ENCODE results near the gene DCLK2.
"Not testable (repeated sequence)": the region's sequence is repeated elsewhere in the genome, so short reads cannot be mapped to it uniquely, and the experiment has no call there.

The DCLK2 gene

DNA sequence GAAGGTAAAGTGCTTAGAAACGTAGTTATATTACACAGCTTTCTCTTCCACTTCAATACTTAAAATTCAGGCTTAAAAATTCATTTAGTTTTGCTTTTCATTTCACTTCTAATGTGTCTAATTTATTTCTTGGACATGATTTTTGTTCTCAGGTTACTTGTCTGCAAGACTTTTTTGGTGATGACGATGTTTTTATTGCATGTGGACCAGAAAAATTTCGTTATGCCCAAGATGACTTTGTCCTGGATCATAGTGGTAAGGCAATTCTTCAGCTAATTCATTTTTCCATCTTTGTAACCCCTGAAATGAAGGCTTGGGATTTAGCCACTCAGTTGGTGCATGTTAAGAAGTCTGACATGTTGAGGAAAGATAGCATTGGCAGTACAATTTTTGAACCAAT lies 114.7 kb downstream of the DCLK2 start:
- no peak for FAIRE-seq

DNA sequence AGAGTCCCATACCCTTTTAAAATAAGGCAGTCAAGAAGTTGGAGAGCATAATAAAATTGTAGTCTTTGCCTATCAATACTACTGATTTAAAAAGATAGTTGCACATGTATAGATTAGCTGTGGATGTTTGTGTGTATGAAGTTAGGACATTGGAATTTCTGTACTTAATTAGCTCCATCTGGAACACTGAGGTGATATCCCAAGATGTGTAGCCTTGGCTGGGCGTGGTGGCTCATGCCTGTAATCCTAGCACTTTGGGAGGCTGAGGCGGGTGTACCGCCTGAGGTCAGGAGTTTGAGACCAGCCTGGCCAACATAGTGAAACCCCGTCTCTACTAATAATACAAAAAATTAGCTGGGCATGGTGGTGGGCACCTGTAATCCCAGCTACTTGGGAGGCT lies 119.0 kb downstream of the DCLK2 start:
- FAIRE-seq; DNase-seq (ENCODE audit: extremely low spot score, insufficient read length, low read depth): not testable (repeated sequence)

More for the DNA sequence above, 114.7 kb downstream of the DCLK2 start:
- no peak for DNase-seq (ENCODE audit: extremely low spot score, insufficient read length, low read depth)

DNA sequence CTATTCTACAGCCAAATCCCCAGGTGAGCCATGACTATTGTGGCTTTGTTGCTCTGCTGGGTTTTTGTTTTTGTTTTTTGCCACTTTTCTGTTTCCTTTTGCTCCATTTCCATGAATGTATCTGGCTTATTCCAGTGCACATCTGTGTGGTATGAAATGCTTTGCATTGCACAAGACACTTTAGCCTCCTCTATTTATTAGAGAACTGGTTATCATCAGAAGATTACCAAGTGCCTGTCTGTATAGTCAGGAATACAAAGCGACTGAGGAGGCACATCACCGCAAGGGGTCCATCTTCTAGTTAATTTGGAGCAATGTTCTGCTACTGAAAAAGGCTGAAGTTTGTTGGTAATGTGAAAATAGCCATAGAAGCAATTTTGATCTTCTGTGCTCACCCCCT lies 120.8 kb downstream of the DCLK2 start:
- FAIRE-seq = no peak
- DNase-seq (ENCODE audit: extremely low spot score, insufficient read length, low read depth) = no peak

DNA sequence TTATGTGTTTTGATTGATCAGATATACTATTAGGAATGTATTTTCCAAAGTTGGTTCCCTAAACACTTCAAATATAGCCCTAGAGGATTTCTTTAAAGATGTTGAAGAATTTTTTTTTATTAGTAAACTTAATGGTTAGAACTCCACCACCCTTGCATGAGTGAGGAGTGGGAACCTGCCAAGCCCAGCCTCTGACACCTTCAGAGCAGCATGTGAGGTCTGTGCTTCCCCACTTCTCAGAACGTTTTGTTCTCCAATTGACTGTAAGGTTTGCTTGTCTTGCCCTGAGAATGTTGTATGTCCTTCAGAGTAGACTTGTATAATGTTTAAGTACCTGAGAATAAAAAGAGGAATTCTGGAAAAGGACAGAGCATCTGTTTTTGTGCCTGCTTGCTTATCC lies 126.8 kb downstream of the DCLK2 start:
- DNase-seq (ENCODE audit: extremely low spot score, insufficient read length, low read depth) (no peak), FAIRE-seq (no peak)

DNA sequence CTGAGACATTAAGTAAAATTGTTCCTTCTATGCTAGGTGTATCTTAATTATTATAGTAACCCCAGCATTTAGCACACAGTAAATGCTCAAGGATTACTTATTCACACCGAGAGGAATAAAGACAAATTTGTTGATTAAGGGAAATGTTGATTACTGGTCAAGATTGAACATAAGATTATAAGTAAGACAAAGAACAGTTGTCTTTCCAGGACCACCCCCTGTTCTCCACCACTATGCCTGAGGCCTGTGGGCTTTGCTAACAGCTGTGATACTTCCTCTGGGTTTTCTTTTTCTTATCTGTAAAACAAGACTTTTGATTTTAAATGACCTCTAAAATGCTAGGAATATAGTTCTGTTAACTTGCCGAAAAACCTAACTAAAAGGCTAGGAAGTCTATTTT lies 128.0 kb downstream of the DCLK2 start:
- no peak for DNase-seq (ENCODE audit: extremely low spot score, insufficient read length, low read depth)

DNA sequence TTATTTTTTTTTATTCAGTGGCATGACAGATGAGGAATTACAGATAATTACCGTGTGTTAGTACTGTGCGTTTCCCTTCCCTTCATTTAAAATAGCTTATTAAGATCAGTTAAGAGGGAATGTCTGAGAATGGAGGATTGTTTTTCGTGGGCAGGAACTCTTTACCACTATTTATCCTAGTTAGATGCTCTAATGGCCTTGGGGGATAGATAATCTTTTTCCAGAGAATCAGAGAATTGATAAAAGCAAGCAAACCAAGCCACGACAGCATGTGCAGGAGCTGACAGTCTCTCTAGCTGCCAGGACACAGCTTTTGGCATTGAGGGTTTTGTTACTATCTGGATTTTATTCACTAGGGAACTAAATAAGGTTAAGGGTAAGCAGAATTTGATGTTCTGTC lies 128.7 kb downstream of the DCLK2 start:
- FAIRE-seq = no peak

More for the DNA sequence above, 128.0 kb downstream of the DCLK2 start:
- no peak for FAIRE-seq

DNA sequence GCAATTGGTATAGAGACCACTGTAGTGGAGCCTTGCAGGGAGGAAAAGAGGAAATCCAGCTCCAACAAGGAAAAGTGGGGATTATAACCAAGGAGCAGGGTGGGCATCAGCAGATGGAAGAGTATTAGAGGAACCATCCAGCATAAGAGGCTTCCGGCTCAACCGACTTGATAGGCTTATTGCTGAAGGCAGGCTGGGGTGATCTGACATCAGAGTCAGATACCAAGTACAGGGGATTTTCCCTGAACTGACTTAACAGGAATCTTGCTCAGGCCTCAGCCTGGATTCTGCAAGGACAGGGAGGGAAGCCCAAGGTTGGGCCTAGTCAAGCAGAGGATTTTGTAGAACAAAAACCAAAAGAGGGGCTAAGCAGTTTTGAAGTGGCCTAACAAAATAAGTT lies 129.6 kb downstream of the DCLK2 start:
- FAIRE-seq (no peak), DNase-seq (ENCODE audit: extremely low spot score, insufficient read length, low read depth) (no peak)

More for the DNA sequence above, 128.7 kb downstream of the DCLK2 start:
- DNase-seq (ENCODE audit: extremely low spot score, insufficient read length, low read depth) = no peak

DNA sequence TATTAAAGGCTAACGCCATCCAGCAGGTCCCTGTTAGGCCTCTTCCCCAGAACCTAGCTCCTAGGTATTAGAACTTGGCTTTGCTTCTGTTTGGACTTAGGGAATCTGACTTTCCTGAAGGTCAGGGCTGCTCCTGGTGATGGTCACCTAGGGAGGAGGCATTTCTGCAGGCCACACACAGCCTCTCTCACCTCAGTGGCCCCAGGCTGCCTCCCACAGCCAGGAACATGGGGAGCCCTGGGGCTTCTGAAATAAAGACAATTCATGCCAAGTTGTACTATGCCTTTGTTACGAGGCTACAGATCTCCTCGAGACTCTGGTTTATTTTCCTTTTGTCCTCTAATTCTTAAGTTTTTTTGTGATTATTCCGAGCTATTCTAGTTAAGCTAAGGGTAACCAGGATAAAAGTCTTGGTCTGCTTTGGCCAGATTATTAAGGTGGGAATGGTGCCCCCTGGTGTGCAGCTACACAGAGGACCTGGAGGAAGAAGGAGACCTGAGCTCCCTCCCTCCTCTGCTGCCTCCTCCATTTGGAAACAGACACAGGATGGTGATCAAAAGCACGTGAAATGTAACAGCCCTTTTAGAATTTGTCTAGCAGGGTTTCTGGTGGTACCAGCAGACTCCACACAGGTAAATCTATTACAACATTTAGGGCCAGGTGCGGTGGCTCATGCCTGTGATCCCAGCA lies 131.0 kb downstream of the DCLK2 start:
- DNase-seq (ENCODE audit: extremely low spot score, insufficient read length, low read depth) (peak; percentile 4), FAIRE-seq (peak; percentile 72)

DNA sequence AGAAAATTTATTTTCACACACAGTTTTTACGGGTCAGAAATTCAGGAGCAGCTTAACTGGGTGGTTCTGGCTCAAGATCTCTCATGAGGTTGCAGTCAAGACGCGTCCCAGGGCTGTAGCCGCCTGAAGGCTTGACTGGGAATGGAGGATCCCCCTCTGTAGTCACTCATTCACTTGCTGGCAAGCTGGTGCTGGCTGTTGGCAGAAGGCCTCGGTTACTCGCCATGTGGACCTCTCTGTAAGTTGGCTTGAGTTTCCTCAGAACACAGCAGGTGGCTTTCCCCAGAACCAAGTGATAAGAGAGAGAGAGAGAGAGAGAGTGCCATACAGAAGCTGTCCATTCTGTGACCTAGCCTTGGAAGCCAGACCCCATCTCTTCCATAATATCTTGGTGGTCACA lies 132.8 kb downstream of the DCLK2 start:
- no peak for FAIRE-seq

DNA sequence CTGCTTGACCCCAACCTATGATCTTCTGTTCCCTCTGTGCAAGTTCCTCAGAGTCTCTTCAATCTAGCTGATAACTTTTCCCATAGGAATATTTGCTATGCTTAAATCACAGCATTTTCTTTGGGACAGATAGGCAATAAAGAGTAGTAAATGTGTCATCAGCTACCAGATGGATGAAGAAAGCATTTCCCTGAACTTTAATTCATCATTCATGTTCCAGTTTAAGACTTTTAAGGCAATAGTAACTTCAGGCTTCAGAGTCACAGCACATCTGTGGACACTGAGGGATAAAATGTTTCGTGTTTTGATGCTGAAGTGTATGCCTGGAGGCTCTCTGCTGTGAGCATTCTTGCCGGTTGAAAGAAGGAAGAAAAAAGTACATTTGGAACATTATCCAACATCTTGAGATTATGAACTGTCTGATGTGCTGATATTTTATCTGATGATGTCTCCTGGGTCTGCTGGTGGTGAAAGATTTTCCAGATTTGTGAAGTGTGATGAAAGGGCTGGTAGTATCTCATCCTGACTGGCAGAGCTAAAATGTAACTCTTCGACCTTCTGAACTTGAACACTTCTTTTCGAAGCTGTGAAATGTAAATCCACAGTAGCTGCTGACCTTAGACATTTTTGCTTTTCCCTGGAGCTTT lies 133.7 kb downstream of the DCLK2 start:
- FAIRE-seq (no peak), DNase-seq (ENCODE audit: extremely low spot score, insufficient read length, low read depth) (no peak)

More for the DNA sequence above, 132.8 kb downstream of the DCLK2 start:
- no peak for DNase-seq (ENCODE audit: extremely low spot score, insufficient read length, low read depth)

DNA sequence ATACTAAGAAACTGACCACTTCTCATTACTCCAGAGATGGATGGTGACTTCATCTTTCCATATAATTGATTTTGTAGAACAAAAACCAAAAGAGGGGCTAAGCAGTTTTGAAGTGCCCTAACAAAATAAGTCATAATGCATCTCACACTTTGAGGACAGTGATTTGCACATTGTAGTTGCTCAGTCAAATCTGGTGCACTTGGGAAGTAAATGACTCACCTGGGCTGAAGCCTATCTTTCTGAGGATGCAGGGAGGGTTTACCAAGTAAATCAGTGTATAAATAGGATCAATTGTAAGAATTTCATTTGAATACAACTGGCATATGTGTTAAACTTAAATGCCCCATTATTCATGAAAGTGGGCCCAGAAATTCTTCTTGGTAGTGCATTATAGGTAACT lies 134.2 kb downstream of the DCLK2 start:
- DNase-seq (ENCODE audit: extremely low spot score, insufficient read length, low read depth) (no peak), FAIRE-seq (no peak)

DNA sequence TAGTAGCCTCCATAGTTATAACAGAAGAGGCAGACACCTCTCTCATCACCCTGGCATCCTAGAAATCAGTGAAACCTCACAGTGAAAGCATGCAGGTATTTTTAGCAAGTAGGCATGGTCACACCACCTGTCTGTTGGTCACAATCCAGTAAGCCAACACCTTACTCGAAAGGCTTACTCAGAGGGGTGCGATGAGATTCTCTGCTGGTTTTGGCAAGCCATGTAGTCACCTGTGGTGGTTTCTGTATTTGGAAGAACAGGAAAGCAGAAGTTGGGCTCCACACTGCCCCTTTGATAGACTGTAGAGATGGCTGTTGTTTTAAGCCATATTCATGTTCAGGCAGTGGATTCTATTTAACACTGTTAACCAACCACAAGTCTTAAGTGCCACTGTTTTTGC lies 134.7 kb downstream of the DCLK2 start:
- no peak for FAIRE-seq
- no peak for DNase-seq (ENCODE audit: extremely low spot score, insufficient read length, low read depth)

DNA sequence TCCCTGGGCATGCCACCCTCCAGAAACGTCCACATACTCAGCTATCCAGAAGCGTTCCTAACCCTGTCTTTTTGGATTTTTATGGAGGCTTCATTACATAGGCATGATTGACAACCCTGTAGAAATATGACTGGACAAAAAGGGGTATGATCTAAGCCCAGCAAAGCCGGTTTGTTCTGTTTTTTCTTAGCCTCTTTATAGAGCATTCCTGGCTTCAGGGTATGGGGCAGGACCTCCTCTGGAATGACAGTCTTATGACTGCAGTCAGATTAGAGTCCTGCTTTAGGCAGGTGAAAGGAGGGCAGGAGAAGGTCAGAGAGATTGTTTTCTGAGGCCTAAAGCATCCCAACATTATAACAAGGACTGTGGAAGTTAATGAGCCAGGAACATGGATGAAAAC lies 137.4 kb downstream of the DCLK2 start:
- FAIRE-seq (no peak), DNase-seq (ENCODE audit: extremely low spot score, insufficient read length, low read depth) (no peak)

DNA sequence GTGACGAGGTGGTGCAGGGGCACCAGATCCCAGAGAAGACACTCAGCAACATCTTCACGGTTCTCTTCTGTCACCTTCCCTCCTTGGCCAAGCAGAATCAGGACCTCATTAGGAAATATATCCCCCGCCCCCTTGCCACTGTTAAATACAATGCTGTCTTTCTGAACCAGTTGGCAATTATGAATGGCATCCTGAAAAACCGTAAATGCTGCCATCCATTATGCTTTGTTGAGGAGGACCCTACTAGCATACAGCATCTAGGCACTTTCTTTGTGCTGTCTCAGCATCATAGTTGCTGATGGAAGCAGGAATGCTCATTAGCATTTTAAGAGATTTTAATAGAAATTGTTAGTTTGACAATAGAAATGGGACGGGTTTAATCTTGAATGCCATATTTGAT lies 138.5 kb downstream of the DCLK2 start:
- FAIRE-seq = no peak
- no peak for DNase-seq (ENCODE audit: extremely low spot score, insufficient read length, low read depth)

DNA sequence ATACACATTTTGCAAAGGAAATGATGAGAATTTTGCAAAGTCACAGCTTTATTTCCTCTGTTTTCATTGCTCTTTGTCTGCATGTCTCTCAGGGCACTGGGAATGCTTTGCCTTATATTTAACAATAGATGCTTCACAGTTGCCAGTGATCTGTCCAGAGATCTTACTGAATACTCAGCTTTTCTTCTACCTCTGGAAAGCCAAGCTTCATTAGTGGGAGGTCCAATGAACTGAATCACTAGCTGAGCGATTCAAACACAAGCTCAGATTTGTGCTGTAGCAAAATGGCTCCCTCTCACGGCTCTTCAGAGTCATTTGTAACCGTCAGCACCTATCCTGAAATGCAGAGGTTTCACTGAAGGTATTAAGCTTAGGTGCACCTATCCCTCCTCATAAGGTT lies 138.9 kb downstream of the DCLK2 start:
- FAIRE-seq (no peak), DNase-seq (ENCODE audit: extremely low spot score, insufficient read length, low read depth) (no peak)

DNA sequence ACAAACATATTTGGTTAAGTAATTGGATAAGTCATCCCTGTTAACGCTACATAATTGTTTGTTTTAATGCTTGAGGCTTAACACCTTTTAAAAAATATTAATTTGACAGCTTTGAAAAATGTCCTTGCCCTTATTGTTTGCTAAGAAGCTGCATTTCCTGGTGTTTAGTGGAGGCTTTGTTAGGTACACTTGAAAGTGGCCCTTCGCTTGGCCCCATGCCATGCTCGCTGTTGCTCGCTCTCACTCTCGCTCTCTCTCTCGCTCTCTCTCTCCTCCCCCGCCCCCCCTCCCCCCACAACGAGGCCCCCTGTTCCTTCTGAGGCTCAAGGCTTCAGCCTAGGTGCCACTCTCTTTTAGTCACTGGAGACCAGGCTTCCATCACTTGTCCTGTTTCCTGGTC lies 139.6 kb downstream of the DCLK2 start:
- no peak for FAIRE-seq
- DNase-seq (ENCODE audit: extremely low spot score, insufficient read length, low read depth) = no peak

DNA sequence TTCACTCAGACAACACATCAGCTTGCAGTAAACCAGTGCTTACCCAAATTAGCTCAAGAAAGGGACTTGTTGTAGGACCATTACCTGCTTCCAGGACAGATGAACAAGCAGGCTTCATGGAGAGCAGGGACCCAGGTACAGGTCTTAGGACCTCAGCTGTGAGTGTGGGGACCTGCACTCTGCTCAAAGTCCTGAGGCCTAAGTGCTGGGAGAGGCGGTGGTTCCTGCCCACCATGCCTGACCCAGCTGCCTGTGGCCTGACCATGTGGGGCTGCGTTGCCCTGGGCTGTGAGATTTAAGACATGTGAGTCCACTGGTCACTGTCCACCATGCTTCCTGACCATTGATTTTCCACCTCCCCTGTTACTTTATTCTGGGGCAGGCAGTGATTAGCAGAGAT lies 140.2 kb downstream of the DCLK2 start:
- FAIRE-seq = no peak
- no peak for DNase-seq (ENCODE audit: extremely low spot score, insufficient read length, low read depth)

DNA sequence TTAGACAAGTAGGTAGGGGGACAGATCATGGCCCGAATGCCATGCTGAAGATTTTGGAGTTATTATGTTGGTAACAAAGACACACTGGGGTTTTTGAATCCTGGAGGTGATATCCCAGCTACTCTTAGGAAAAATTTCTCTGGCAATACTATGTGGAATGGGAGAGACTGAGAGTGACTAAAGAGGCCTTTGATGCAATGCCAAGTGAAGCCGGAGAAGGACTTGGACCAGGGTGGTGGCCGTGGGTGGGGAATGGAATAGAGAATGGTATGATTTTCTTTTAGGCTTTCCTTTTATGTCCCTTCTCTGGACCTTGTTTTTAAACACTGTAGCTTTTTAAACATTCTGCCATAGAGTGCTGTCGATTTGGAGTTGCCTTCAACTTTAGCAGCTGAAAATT lies 141.6 kb downstream of the DCLK2 start:
- no peak for DNase-seq (ENCODE audit: extremely low spot score, insufficient read length, low read depth)
- FAIRE-seq = no peak

DNA sequence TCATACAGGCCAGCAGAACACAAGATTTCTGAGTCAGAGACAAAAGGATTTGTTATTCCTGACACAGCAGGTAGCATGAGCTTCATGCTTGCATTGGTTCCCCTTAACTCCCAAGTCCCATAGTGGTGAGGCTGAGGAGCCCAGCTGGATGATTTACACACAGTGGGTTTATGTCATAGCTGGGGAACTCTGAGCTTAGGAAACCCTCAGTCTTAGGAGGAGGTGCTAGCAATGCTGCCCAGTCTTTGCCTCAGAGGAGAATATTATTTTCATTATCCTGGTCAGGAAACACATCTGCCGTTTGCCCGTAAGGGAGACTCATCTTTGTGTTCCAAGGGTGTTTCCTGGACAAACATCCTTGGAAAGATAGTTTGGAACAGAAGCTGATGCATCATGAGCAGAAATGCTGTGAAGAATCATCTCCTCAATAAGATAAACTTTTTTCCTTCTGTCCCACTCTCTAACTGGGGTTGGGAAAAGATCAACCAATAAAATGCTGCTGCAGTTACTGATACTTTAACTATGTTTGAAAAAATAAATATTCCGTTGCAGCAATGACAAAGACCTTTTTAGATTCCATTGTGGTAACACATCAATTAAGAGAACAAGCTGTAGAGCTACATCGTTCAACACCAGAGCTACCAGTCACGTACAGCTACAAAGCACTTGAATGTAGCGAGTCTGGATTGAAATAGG lies 146.8 kb downstream of the DCLK2 start:
- FAIRE-seq (no peak), DNase-seq (ENCODE audit: extremely low spot score, insufficient read length, low read depth) (no peak)

DNA sequence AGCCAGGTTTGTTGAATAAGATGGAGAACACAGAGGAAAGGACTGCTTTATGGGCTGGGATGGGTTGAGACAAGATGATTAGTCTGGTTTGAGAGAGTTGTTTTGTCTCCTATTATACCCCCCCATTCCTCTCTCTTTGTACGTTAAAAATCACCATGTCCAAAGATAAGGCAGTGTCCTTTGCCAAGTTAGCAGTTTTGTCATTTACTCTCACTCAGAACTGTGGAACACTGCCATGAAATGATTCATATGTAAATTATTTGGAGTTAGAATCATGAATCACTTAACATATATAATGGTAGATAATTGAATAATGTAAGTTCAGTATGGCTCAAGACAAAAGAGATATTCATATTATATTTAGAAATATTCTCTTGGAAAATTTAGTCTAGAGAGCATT lies 151.3 kb downstream of the DCLK2 start:
- DNase-seq (ENCODE audit: extremely low spot score, insufficient read length, low read depth) (no peak), FAIRE-seq (no peak)

DNA sequence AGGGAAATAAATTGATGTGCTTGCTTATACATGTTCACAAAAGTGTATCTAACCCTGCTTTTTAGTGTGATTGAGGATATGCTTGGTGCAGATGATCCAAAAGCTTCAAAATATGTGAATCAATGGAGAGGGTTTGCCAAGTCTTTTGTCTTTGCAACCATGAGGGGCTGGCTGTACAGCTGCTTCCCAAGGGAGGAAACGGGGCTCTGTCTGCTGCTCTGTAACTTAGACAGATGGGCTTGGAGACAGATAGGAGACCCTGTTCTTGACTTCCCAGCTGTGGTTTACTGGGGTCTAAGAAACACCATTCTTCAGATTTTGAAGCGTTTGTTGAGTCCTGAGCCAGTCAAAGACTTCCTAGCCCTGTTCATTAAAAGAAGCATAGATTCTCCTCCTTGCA lies 152.3 kb downstream of the DCLK2 start:
- no peak for DNase-seq (ENCODE audit: extremely low spot score, insufficient read length, low read depth)
- no peak for FAIRE-seq
